GM18519 (cell line): ENCODE measurements around the gene CLEC19A.

Experiments
- ATAC-seq: cut with Tn5 transposase; IDR thresholded peaks from one replicate; pipeline ENCODE4 v1.9.1; 2021; ENCODE audit warnings: mild to moderate bottlenecking, moderate library complexity; ENCODE audit not compliant: unreplicated experiment, low FRiP score

Gene CLEC19A

DNA sequence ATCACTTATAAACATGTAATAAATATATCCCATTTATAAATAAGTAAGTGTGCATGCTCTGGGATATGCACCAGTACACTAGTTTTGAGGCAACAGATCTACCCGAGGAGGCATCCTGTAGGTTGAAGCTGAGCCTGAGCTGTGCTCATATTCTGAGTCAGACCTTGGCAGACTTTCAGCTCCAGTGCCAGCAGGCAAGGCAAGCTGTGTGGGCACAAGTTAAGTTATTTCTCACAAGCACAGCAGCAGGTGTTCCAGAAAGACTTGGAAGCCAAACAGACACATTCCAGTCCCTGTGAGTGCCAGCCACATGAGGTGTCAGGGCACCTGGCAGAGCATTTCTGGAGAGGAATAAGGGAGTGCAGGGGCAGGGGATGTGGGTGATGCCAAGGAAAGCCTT is 1.3 kb upstream of the CLEC19A start:
- ATAC-seq = no peak

GRCh38 chr16:19286827-19287226 is 1.3 kb downstream of the CLEC19A start:
- no peak for ATAC-seq

GRCh38 chr16:19287241-19287640 is 1.7 kb downstream of the CLEC19A start:
- no peak for ATAC-seq

DNA sequence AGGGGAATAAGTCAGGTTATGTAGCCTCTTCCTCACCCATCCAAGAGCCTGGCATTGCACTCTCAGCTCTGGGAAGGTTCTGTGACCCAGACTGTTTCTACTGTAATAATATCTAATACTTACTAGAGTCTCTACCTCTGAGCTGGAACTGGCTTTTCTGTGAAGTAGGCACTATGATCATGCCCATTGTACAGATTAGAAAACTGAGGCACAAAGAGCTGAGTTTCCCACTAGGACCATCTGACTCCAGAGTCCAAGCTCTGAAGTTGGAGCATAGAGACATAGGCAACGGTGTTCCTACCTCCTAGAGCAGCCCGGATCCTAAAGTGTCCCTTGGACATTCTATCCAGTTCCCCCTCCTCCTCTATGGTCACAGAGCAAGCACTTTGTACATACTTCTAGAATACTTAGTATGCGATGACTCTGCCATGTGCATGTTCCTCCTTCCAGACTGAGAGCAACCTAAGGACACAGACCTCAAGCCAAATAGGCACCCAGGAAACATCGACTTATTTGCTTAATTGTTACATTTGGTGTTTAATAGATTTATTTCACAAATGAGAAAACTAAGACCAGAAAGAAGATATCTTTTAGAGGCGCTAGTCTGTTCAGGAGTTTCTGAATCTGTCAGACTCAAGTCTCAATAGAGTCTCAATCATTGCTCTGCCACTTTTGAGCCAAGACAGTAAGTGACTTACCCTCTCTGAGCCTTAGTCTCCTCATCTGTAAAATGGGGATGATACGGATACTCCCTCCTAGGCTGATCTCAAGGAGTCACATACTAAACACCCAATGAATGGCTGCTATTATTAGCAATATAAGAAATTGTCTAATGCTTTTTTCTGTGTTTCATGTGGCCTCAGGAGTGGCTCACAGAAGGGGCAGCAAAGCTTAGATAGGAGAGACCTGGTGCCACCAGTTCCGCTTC is 3.6 kb downstream of the CLEC19A start:
- ATAC-seq = no peak

- ATAC-seq = no peak
Observed at GRCh38 chr16:19289811-19290485, 4.4 kb downstream of the CLEC19A start.

- no peak for ATAC-seq
Observed at GRCh38 chr16:19290860-19291259, 5.3 kb downstream of the CLEC19A start.

DNA sequence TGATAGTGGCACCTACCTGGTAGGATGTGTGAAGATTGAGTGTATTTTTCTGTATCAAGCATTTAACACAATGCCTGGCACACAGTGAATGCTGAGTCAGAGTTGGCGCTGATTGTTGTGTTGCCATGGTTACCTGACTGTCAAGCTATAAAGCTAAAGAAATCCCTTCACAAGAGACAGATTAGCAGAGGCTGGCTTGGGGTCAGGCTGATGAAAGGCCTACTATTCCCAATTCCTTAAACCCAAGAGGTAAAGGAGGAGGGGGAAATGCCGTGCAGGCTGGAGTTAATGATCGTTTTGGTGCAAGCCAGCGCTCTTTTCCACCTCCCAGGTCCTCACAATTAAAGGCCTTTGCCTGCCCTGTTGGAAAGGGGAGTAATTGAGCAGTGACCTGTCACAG is 5.9 kb downstream of the CLEC19A start:
- no peak for ATAC-seq

DNA sequence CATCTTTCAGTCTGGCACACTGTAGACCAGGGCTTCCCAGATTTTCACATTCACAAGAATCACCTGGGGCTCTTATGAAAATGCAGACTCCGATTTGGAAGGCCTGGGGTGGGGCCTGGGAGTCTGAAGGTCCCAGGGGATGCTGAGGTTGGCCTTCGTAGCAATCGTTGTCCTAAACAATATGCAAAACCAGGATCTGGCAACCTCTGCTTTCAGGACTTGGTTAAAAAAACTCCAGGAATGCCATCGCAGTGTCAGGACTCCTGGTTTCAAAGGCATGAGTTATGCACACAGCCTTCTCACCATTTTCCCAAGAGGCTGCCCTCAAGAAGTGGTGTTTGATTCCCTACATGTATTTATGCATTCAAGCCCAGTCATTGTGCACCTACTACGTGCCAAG is 6.7 kb downstream of the CLEC19A start:
- no peak for ATAC-seq

DNA sequence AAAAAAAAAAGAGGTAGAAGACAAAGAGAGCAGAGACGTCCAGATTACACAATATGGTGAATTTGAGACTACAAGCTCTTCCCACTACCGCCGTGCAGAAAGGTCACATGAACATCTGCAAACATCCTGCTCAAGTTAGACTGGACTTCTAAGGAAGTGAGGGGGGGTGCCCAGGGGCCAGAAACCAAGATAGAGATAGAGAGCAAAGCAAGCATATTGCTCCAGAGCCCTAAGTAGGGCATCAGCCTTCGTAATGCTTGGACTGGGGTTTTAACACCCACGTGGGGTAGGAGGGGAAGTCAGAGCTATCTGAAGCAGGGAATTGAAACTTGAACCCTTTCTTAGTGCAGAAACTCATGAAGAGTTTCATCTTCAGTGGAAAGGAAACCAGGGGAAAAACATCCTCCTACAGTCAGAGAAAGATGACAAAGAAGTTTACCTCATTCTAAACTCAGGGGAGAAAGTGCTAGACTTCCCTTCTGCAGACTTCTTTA is 8.7 kb downstream of the CLEC19A start:
- peak; percentile 57 for ATAC-seq

DNA sequence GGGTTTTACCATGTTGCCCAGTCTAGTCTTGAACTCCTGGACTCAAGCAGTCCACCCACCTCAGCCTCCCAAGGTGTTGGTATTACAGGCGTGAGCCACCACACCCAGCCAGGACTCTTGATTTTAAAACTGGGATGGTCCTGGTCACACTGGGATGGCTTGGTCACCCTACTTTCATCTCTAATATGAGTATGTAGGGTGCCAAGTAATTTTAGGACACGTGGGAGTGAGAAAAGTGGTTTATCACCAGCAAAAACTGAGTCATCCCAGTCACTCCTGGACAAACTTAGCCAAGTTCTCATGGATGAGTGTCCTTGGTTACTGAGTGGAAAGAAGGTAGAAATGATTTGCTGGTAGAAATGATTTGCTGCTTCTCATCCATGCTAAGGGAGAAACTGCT is 9.9 kb downstream of the CLEC19A start:
- no peak for ATAC-seq

DNA sequence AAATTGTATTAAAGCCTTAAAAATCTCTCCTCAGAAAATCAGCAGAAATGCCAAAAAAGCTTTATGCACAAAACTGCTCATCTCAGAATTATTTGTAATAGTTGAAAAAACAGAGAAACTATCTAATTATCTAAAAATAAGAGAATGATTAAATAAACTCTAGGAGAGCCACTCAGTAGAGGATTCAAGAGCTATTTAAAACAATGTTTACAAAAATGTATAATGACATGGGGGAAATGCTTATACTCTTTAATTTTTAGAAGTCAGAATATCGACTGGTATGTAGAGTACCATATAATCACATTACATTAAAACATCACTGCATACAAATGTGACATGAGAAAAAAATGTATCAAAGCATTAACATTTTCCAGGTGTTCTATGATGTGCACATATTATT is 11.9 kb downstream of the CLEC19A start:
- ATAC-seq = no peak

- ATAC-seq = no peak
Observed at GRCh38 chr16:19299565-19299964, 14.0 kb downstream of the CLEC19A start.

GRCh38 chr16:19301931-19302330 is 16.4 kb downstream of the CLEC19A start:
- ATAC-seq = no peak

DNA sequence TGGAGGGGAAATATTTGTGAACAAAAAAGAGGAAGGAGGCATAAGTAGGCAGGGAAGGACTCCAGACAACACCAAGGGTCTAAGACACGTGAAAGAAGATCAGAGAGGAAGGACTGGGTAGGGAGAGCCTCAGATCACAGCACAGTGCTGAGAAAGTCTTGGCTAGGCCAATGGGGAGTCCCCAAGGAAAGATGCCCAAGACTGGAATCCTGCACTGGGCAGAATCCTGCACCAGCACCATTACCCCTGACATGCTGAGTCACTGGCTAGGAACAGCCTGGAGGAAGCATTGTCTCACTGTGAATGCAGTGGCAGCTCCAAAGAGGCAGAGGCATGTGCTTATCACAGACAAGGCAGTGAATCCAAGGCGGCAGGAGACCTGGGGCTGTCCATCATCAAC is 19.2 kb downstream of the CLEC19A start:
- ATAC-seq = no peak

- no peak for ATAC-seq
Observed at GRCh38 chr16:19305443-19305842, 19.9 kb downstream of the CLEC19A start.

DNA sequence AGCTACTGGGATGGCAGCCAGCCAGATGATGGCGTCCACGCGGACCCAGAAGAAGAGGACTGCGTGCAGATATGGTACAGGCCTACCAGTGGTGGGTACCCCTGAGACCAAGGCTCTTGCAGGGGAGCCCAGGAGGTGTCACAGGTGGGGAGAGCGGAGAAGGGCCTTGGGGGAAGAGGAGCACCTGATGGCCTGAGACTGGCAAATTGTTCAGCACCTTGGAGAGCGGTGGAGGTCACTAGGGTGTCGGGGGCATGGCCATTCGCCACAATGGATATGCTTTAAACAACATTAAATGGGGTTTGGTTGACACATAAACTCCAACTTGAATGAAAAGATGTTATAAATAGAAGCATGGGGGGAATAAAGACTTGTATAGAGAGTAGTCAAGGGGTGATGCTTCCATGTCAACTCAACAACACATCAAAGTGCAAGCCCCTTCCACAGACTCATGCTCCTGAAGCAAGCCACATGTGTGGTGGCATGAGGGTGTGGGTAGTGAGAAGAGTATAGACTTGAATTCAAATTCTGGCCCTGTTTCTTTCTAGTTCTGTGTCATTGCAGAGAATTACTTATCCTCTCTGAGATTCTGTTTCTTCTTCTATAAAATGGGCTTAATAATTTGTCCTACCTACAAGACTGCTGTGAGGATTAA is 22.2 kb downstream of the CLEC19A start:
- ATAC-seq = no peak

GRCh38 chr16:19308392-19308791 is 22.9 kb downstream of the CLEC19A start:
- no peak for ATAC-seq

GRCh38 chr16:19309178-19309577 is 23.6 kb downstream of the CLEC19A start:
- ATAC-seq = no peak

- ATAC-seq = no peak
Observed at GRCh38 chr16:19314718-19315425, 29.3 kb downstream of the CLEC19A start.

DNA sequence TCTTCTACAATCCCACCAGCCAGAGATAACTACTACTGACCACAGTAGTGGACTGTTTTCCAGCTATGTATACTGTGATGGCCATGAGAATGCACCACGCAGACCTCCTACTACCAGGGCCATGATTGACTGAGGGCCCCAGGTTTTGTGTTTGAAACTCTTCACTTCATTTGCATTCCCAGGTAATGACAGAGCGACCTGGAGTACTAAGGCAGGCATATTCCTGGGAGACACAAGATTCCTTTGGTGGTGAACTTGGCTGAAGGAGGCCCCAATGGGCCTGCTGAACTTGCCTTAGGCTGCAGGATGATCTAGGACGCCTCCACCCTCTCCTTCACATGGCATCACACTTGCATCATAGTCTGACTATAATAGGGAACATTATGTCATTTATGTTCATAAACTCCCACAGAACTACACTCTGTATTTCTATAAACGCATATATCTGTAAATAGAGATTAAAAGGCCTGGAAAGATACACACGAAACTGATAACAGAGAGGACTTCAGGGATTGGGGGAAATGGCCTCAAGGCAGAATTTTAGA is 30.4 kb downstream of the CLEC19A start:
- no peak for ATAC-seq
